HFF-Myc (cell line): ENCODE measurements around the gene BRD7.

ENCODE experiments used
- DNase-seq: peaks from one replicate; pipeline ENCODE4 v3.0.0-alpha.2; 2011; ENCODE audit warnings: low read depth; ENCODE audit errors: extremely low read depth
- H3K4me3 ChIP-seq: replicated peaks from 2 replicates; pipeline ENCODE4 v1.5.1; 2011; ENCODE audit warnings: low read depth, mild to moderate bottlenecking, control low read depth, low read length
- TF ChIP-seq, protein P1 (sequence below): IDR thresholded peaks from 2 replicates; pipeline ENCODE4 v1.5.1; 2012; ENCODE audit warnings: mild to moderate bottlenecking, low read depth, low read length, control low read depth; ENCODE audit errors: missing control alignments

Gene BRD7

GRCh38 chr16:50278251-50278650 lies 90.5 kb downstream of the BRD7 start:
- TF ChIP-seq, protein P1, sequence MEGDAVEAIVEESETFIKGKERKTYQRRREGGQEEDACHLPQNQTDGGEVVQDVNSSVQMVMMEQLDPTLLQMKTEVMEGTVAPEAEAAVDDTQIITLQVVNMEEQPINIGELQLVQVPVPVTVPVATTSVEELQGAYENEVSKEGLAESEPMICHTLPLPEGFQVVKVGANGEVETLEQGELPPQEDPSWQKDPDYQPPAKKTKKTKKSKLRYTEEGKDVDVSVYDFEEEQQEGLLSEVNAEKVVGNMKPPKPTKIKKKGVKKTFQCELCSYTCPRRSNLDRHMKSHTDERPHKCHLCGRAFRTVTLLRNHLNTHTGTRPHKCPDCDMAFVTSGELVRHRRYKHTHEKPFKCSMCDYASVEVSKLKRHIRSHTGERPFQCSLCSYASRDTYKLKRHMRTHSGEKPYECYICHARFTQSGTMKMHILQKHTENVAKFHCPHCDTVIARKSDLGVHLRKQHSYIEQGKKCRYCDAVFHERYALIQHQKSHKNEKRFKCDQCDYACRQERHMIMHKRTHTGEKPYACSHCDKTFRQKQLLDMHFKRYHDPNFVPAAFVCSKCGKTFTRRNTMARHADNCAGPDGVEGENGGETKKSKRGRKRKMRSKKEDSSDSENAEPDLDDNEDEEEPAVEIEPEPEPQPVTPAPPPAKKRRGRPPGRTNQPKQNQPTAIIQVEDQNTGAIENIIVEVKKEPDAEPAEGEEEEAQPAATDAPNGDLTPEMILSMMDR = no peak
- no peak overlapping the region for H3K4me3 ChIP-seq
- no peak for DNase-seq

GRCh38 chr16:50276801-50277555 lies 91.8 kb downstream of the BRD7 start:
- TF ChIP-seq, protein P1 = no peak
- H3K4me3 ChIP-seq = no peak overlapping the region
- no peak for DNase-seq

DNA sequence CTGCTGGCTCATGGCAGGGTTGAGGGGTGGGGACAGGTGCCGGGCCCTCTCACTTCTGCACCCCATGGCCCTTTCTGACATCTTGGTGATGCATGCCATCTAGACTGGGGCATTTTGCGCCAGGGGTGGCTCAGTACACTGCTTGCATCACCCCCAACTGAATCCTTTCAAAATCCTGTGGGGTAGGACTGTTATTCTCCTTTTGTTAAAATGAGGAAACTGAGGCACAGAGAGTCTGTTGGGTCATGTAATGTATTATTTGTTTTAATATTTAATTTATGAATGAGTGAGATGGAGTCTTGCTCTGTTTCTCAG lies 92.5 kb downstream of the BRD7 start:
- no peak for DNase-seq
- no peak overlapping the region for H3K4me3 ChIP-seq
- TF ChIP-seq, protein P1 = no peak

- no peak overlapping the region for H3K4me3 ChIP-seq
- TF ChIP-seq, protein P1 = no peak
- no peak for DNase-seq
Measured at GRCh38 chr16:50275428-50276325, 93.1 kb downstream of the BRD7 start.

- no peak for DNase-seq
- TF ChIP-seq, protein P1 = no peak
- H3K4me3 ChIP-seq = no peak overlapping the region
Measured at GRCh38 chr16:50275098-50275415, 93.7 kb downstream of the BRD7 start.

GRCh38 chr16:50274326-50275097 lies 94.3 kb downstream of the BRD7 start:
- H3K4me3 ChIP-seq = no peak overlapping the region
- TF ChIP-seq, protein P1 = no peak
- DNase-seq = no peak
